HG03520 (cell line): Measurements from ENCODE around the gene LIX1L.

Experiments used
- ATAC-seq: cut with Tn5 transposase; IDR thresholded peaks from one replicate; pipeline ENCODE4 v1.9.1; 2021; ENCODE audit warnings: mild to moderate bottlenecking, moderate library complexity; ENCODE audit not compliant: unreplicated experiment

LIX1L gene

GRCh38 chr1:145985502-145986439, 28.0 kb upstream of the LIX1L start:
- ATAC-seq, result no peak

- no peak for ATAC-seq
Measured at GRCh38 chr1:145985129-145985501, 27.3 kb upstream of the LIX1L start.

GRCh38 chr1:145983960-145984830, 26.4 kb upstream of the LIX1L start:
- no peak for ATAC-seq

GRCh38 chr1:145983206-145983675, 25.4 kb upstream of the LIX1L start:
- no peak for ATAC-seq

- no peak for ATAC-seq
Measured at GRCh38 chr1:145982010-145982723, 24.4 kb upstream of the LIX1L start.

GRCh38 chr1:145980457-145980994, 22.7 kb upstream of the LIX1L start:
- no peak for ATAC-seq

GRCh38 chr1:145979746-145980456, 22.1 kb upstream of the LIX1L start:
- ATAC-seq, result peak; percentile 13

GRCh38 chr1:145978854-145979745, 21.3 kb upstream of the LIX1L start:
- ATAC-seq, result peak; percentile 83

GRCh38 chr1:145978471-145978853, 20.6 kb upstream of the LIX1L start:
- no peak for ATAC-seq

GRCh38 chr1:145977486-145978470, 20.0 kb upstream of the LIX1L start:
- no peak for ATAC-seq

GRCh38 chr1:145977016-145977415, 19.2 kb upstream of the LIX1L start:
- ATAC-seq, result no peak

GRCh38 chr1:145975216-145975615, 17.4 kb upstream of the LIX1L start:
- no peak for ATAC-seq

- ATAC-seq, result no peak
Measured at GRCh38 chr1:145974721-145975120, 16.9 kb upstream of the LIX1L start.

- no peak for ATAC-seq
Measured at GRCh38 chr1:145972580-145972979, 14.8 kb upstream of the LIX1L start.

- no peak for ATAC-seq
Measured at GRCh38 chr1:145967288-145967687, 9.5 kb upstream of the LIX1L start.

GRCh38 chr1:145965119-145965744, 7.4 kb upstream of the LIX1L start:
- ATAC-seq, result no peak

GRCh38 chr1:145964328-145965118, 6.7 kb upstream of the LIX1L start, which contains the start of the genes ANKRD34A and POLR3GL:
TSS of gene ANKRD34A (minus strand) at chr1:145964575. CDS start at chr1:145961759, 2,816 bp downstream.
TSS of gene POLR3GL (plus strand) at chr1:145964690. CDS start at chr1:145974866, 10,176 bp downstream.
- ATAC-seq, result peak; percentile 88
